Caco-2 (cell line): ENCODE data around the gene SEMA4A. TPM values are rescaled to one million over a fixed set of nuclear protein-coding genes. Genes with fewer than 3 reads are reported as not detected.

ENCODE experiments used
- BruUV-seq: library from RNA; stranded (reverse); fragments of 400-500 nt; replicated peaks from 2 replicates; lab custom pipeline; 2021; lab: Mats Ljungman, UMichigan
- CTCF ChIA-PET: fragments of 300-600 bp; sonication (Branson Sonifier 250); formaldehyde crosslinking; loops from one replicate; lab custom pipeline; 2022; ENCODE audit warnings: antibody characterized with exemption; lab: Charles Lee
- POLR2A ChIA-PET: fragments of 300-600 bp; sonication (Branson Sonifier 250); formaldehyde crosslinking; loops from one replicate; lab custom pipeline; 2022; ENCODE audit warnings: antibody characterized with exemption; lab: Charles Lee
- DNase-seq, 2 experiments: peaks; one replicate each; pipeline versions ENCODE4 v3.0.0 to v3.0.0-alpha.2; 2020 to 2022
- H3K27me3 ChIP-seq: replicated peaks from 2 replicates; pipeline ENCODE4 v1.6.0; 2011; ENCODE audit warnings: low read length; ENCODE audit not compliant: control insufficient read depth, insufficient read depth
- H3K36me3 ChIP-seq: 2 replicates; pipeline ENCODE4 v1.5.1; 2011; ENCODE audit warnings: low read length; ENCODE audit not compliant: control insufficient read depth, insufficient read depth
- H3K4me1 ChIP-seq: fragments of 250-450 bp; sonication (Bioruptor Pico); 2 replicates; pipeline ENCODE4 v1.5.1; 2020; ENCODE audit warnings: mild to moderate bottlenecking
- H3K4me3 ChIP-seq: 2 replicates; pipeline ENCODE4 v1.5.1; 2011; ENCODE audit warnings: low read depth, mild to moderate bottlenecking, control low read depth, low read length
- H3K9me3 ChIP-seq: fragments of 250-450 bp; sonication (Bioruptor Pico); 2 replicates; pipeline ENCODE4 v1.5.1; 2020; ENCODE audit warnings: mild to moderate bottlenecking, moderate library complexity
- H3K27ac Mint-ChIP-seq: one replicate; pipeline ENCODE4 v1.8.0; 2022; ENCODE audit warnings: mixed read lengths; ENCODE audit not compliant: unreplicated experiment
- H3K27me3 Mint-ChIP-seq: one replicate; pipeline ENCODE4 v1.8.0; 2022; ENCODE audit warnings: mixed read lengths; ENCODE audit not compliant: insufficient read depth, unreplicated experiment
- H3K36me3 Mint-ChIP-seq: one replicate; pipeline ENCODE4 v1.8.0; 2022; ENCODE audit warnings: mild to moderate bottlenecking, mixed read lengths; ENCODE audit not compliant: insufficient read depth, unreplicated experiment
- H3K4me1 Mint-ChIP-seq: one replicate; pipeline ENCODE4 v1.8.0; 2022; ENCODE audit warnings: low read depth, mixed read lengths; ENCODE audit not compliant: unreplicated experiment
- H3K4me3 Mint-ChIP-seq: one replicate; pipeline ENCODE4 v1.8.0; 2022; ENCODE audit warnings: mild to moderate bottlenecking, moderate library complexity, mixed read lengths; ENCODE audit not compliant: unreplicated experiment
- H3K9me3 Mint-ChIP-seq: one replicate; pipeline ENCODE4 v1.8.0; 2022; ENCODE audit warnings: mixed read lengths; ENCODE audit not compliant: unreplicated experiment
- CTCF ChIP-seq, 2 experiments: fragments of 200-600 bp in 1 of 2; IDR thresholded peaks; 1 replicate in 1 of 2; 2 replicates in 1 of 2; pipeline versions ENCODE4 v1.5.1 to v1.8.0; 2011 to 2022; ENCODE audit warnings: antibody characterized with exemption in 1 of 2, control low read depth in 1 of 2, inconsistent platforms in 1 of 2, low read depth in 1 of 2, low read length in 1 of 2, mild to moderate bottlenecking in 1 of 2, moderate library complexity in 1 of 2; ENCODE audit not compliant: insufficient read depth in 1 of 2, severe bottlenecking in 1 of 2, unreplicated experiment in 1 of 2
- intact Hi-C: fragments of 100-400 bp; cut with micrococcal nuclease; formaldehyde crosslinking; loops from one replicate; pipeline ENCODE4 v1.10.0; 2022; ENCODE audit not compliant: unreplicated experiment
- total RNA-seq: library from RNA; stranded (reverse); gene quantifications from 2 replicates; pipeline ENCODE4 v1.2.3, GENCODE V29; 2022

The SEMA4A gene
- total RNA-seq, 1 experiment from 2014 or later = 0.52 TPM

GRCh38 chr1:156196445-156196844 is 43.1 kb downstream of the SEMA4A start:
- Histone ChIP-seq H3K4me1 (peaks cover 14% of the 10 kb centered on the region; the same call in 1 of the 2 replicates), H3K9me3 (no peaks in the 10 kb centered on the region), H3K36me3 (peaks cover 2% of the 10 kb centered on the region; the same call in 1 of the 2 replicates), H3K4me3 (no peak overlapping the region), H3K27me3 (no peaks in the 10 kb centered on the region)
- H3K36me3 Mint-ChIP-seq = peaks cover 46% of the 10 kb centered on the region
- H3K9me3 Mint-ChIP-seq = peaks cover 12% of the 10 kb centered on the region
- CTCF ChIA-PET = interaction anchor here (0.8 kb wide), 1 partner anchor 29 kb away, joined by 3 read pairs; no protein-coding TSS in a partner anchor
- H3K4me3 Mint-ChIP-seq = no peak overlapping the region
- no peaks in the 10 kb centered on the region for H3K27me3 Mint-ChIP-seq
- H3K27ac Mint-ChIP-seq = no peak overlapping the region
- peaks cover 16% of the 10 kb centered on the region for H3K4me1 Mint-ChIP-seq
- no TSS peak for BruUV-seq
- DNase-seq = no peak
- intact Hi-C loops = no loop called here
- POLR2A ChIA-PET = no interaction called here
- TF ChIP-seq CTCF (IDR thresholded peaks at IDR 0.05; ENCODE audit: insufficient read depth in 1 of 2, low read depth in 1 of 2, low read length in 1 of 2, severe bottlenecking in 1 of 2, unreplicated experiment in 1 of 2) = no peak

- H3K4me3 ChIP-seq = no peak overlapping the region
- intact Hi-C loops = no loop called here
- Mint-ChIP-seq H3K36me3 (peaks cover 41% of the 10 kb centered on the region), H3K9me3 (no peaks in the 10 kb centered on the region), H3K27ac (no peak overlapping the region), H3K4me3 (no peak overlapping the region), H3K4me1 (peaks cover 7% of the 10 kb centered on the region), H3K27me3 (no peaks in the 10 kb centered on the region)
- no peak for TF ChIP-seq CTCF (IDR thresholded peaks at IDR 0.05; ENCODE audit: insufficient read depth in 1 of 2, low read depth in 1 of 2, low read length in 1 of 2, severe bottlenecking in 1 of 2, unreplicated experiment in 1 of 2)
- CTCF ChIA-PET = interaction anchor here (0.6 kb wide), 1 partner anchor 464 kb away, joined by 5 read pairs; no protein-coding TSS in a partner anchor
- peaks cover 2% of the 10 kb centered on the region; the same call in 1 of the 2 replicates for H3K36me3 ChIP-seq
- H3K4me1 ChIP-seq = peaks cover 13% of the 10 kb centered on the region; the same call in 1 of the 2 replicates
- no TSS peak for BruUV-seq
- no peaks in the 10 kb centered on the region for H3K27me3 ChIP-seq
- H3K9me3 ChIP-seq = no peaks in the 10 kb centered on the region
- POLR2A ChIA-PET = no interaction called here
- no peak for DNase-seq
Measured at GRCh38 chr1:156198831-156199349, 45.5 kb downstream of the SEMA4A start.

- intact Hi-C loops = no loop called here
- Mint-ChIP-seq H3K4me3 (no peak overlapping the region), H3K27me3 (no peaks in the 10 kb centered on the region), H3K9me3 (no peaks in the 10 kb centered on the region), H3K36me3 (peaks cover 41% of the 10 kb centered on the region), H3K4me1 (peaks cover 7% of the 10 kb centered on the region), H3K27ac (no peak overlapping the region)
- peaks cover 2% of the 10 kb centered on the region for H3K36me3 ChIP-seq
- H3K9me3 ChIP-seq = no peaks in the 10 kb centered on the region
- H3K27me3 ChIP-seq = no peaks in the 10 kb centered on the region
- CTCF ChIA-PET = interaction anchor here (0.6 kb wide), 1 partner anchor 22 kb away, joined by 3 read pairs; no protein-coding TSS in a partner anchor
- peaks cover 13% of the 10 kb centered on the region; the same call in 1 of the 2 replicates for H3K4me1 ChIP-seq
- no TSS peak for BruUV-seq
- no peak overlapping the region for H3K4me3 ChIP-seq
- no peak for DNase-seq
- POLR2A ChIA-PET = interaction anchor here (0.8 to 1.3 kb wide), 2 partner anchors 13 to 73 kb away, joined by 5 to 20 read pairs; partner anchors contain the start of gene PMF1
- TF ChIP-seq CTCF (IDR thresholded peaks at IDR 0.05; ENCODE audit: insufficient read depth in 1 of 2, low read depth in 1 of 2, low read length in 1 of 2, severe bottlenecking in 1 of 2, unreplicated experiment in 1 of 2) = no peak
Measured at GRCh38 chr1:156200044-156200443, 46.7 kb downstream of the SEMA4A start.
